Heart right ventricle (tissue), 16 donors: ENCODE measurements around the gene KCNJ14. TPM values are rescaled to one million over a fixed set of nuclear protein-coding genes. Genes with fewer than 3 reads are reported as not detected.

Experiments
- ATAC-seq, 8 donors: fragments of 200-7000 bp; cut with Tn5 transposase; one replicate each; pipeline ENCODE4 v1.9.1; 2020; ENCODE audit warnings: mild to moderate bottlenecking in 8 of 8, moderate library complexity in 8 of 8, moderate number of reproducible peaks in 1 of 8
- DNase-seq, 2 donors: peaks; one replicate each; pipeline ENCODE4 v3.0.0-alpha.2; 2020
- H3K27ac ChIP-seq, 10 donors: fragments of 200-600 bp; sonication (generic) in 2 of 10; one replicate each; pipeline versions ENCODE4 v1.5.0 to v1.8.0; 2020 to 2022; ENCODE audit warnings: mild to moderate bottlenecking in 3 of 10
- H3K27me3 ChIP-seq, 7 donors: fragments of 200-600 bp; one replicate each; pipeline ENCODE4 v1.8.0; 2021 to 2022; ENCODE audit warnings: mild to moderate bottlenecking in 2 of 7
- H3K36me3 ChIP-seq, 9 donors: fragments of 200-600 bp; sonication (generic) in 1 of 9; one replicate each; pipeline versions ENCODE4 v1.5.0 to v1.8.0; 2020 to 2022; ENCODE audit warnings: mild to moderate bottlenecking in 2 of 9
- H3K4me1 ChIP-seq, 9 donors: fragments of 200-600 bp; sonication (generic) in 1 of 9; one replicate each; pipeline versions ENCODE4 v1.5.0 to v1.8.0; 2020 to 2022; ENCODE audit warnings: mild to moderate bottlenecking in 4 of 9
- H3K4me3 ChIP-seq, 10 donors: fragments of 200-600 bp; sonication (generic) in 2 of 10; one replicate each; pipeline versions ENCODE4 v1.5.0 to v1.8.0; 2020 to 2022; ENCODE audit warnings: mild to moderate bottlenecking in 7 of 10, moderate library complexity in 2 of 10
- H3K9me3 ChIP-seq, 11 donors: fragments of 200-600 bp in 10 of 11; sonication (generic) in 2 of 11; one replicate each; pipeline versions ENCODE4 v1.5.0 to v1.8.0; 2013 to 2022; ENCODE audit warnings: mild to moderate bottlenecking in 2 of 11, control low read depth in 1 of 11, moderate library complexity in 1 of 11
- WGBS, 2 donors: extraction: QIAGEN DNeasy Blood & Tissue Kit; methylation state at CpG; one replicate each; pipeline ENCODE4 v1.1.7; 2013; ENCODE audit warnings: inconsistent platforms in 1 of 2; 5-methylcytosine and 5-hydroxymethylcytosine counted together
- intact Hi-C, 10 donors: fragments of 100-400 bp; cut with DNase I; formaldehyde crosslinking; loops; one replicate each; pipeline versions ENCODE4 v1.11.1 to v1.14.2; 2022
- polyA plus RNA-seq, 2 donors: library from polyadenylated mRNA; stranded (reverse); fragments of 200-250 nt; gene quantifications; one replicate each; pipeline ENCODE4 v1.2.3, GENCODE V29; 2013
- total RNA-seq, 10 donors: library from RNA; stranded (reverse); fragmentation: NEBNext Ultra II Directional in 3 of 10; extraction: Animal tissue kit (Norgen Biotek cat#: 25700) in 3 of 10; gene quantifications; one replicate each; pipeline versions ENCODE4 v1.2.1 to v1.2.4, GENCODE V29; 2021 to 2023
- TF ChIP-seq, protein P1 (sequence below), 9 donors: fragments of 200-600 bp; sonication (generic) in 2 of 9; IDR thresholded peaks; one replicate each; pipeline versions ENCODE4 v1.5.0 to v1.8.0; 2021 to 2022; ENCODE audit warnings: antibody characterized with exemption in 9 of 9, mild to moderate bottlenecking in 5 of 9, moderate library complexity in 1 of 9
- donor health status: Arrhythmogenic right ventricular cardiomyopathy.
- donor health status: ischemic (EF 13 %, LVEDD 7.1; RV severe dilation, severe dysfunction).
- donor health status: healthy with polysubstance abuse.
- donor health status: DM: no; HTN: yes; CAD: no.
- donor health status: DM: no; HTN: no; CAD: no.
- donor health status: ischemic (EF 25% LVEDD 6.9; RV normal size, moderate dysfunction).
- donor health status: ischemic (EF 25% LVEDD 5.7; RV mildly dilated, moderate dysfunction).
- donor health status: healthy.
- donor health status: DM: yes; HTN: yes; CAD: no.
- donor health status: Ischemic cardiomyopathy.
- donor health status: ischemic (EF 35%, LVEDD 5.7; RV mildly dilated, moderate dysfunction).
- donor health status: nonischemic (EF 11% LVEDD 7.7; RV severe dilation, severe dysfunction).
- donor health status: DM: yes; HTN: yes; CAD: no.
- donor health status: PGD.
- donor health status: ischemic (EF 29% LVEDD 5.4; RV normal size, mild dysfunction).
- donor health status: nonischemic (EF 23%, LVEDD 6.1; RV moderate dilation, normal function).

Gene KCNJ14
- total and polyA plus RNA-seq, 12 donors = 0.13 to 0.52 (median 0.30) TPM

DNA sequence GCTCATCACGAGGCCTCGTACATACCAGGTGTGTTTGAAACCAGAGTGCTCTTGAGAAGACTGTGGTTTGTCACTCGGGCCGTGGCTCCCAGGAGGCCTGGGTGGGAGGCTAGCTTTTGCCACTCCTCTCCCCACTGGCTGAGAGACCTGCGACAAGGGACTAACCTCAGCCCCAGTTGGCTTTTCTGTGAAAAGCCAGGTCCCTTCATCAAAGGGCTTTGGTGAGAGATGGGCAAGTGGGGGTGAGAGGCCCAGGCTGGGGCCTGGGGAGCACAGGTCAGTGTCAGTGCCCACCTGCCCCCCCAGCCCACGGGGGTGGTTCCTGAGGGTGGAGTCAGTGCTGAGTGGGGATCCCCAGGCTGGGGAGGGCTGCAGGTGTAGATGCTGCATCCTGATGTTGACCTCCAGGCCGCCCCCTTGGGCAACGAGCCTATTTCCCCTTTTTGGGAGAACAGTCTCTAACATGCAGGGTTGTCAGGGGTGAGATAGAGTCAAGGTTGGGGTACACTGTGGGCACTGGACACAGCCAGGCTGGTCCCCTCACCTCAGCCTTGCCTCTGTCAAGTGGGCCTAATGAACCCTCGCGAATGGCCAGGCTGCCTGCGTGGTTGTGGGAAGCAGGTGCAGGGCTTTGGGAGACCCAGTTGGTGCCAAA, 661 bp downstream of the KCNJ14 start:
- no peaks in the 10 kb centered on the region for H3K9me3 ChIP-seq
- intact Hi-C loops = no loop called here
- no peak overlapping the region for H3K4me3 ChIP-seq
- no peaks in the 10 kb centered on the region for H3K27me3 ChIP-seq
- DNase-seq (no peak), ATAC-seq (peak in 2 of 8 donors; percentile 12 to 17)
- H3K27ac ChIP-seq = no peak overlapping the region
- TF ChIP-seq, protein P1, sequence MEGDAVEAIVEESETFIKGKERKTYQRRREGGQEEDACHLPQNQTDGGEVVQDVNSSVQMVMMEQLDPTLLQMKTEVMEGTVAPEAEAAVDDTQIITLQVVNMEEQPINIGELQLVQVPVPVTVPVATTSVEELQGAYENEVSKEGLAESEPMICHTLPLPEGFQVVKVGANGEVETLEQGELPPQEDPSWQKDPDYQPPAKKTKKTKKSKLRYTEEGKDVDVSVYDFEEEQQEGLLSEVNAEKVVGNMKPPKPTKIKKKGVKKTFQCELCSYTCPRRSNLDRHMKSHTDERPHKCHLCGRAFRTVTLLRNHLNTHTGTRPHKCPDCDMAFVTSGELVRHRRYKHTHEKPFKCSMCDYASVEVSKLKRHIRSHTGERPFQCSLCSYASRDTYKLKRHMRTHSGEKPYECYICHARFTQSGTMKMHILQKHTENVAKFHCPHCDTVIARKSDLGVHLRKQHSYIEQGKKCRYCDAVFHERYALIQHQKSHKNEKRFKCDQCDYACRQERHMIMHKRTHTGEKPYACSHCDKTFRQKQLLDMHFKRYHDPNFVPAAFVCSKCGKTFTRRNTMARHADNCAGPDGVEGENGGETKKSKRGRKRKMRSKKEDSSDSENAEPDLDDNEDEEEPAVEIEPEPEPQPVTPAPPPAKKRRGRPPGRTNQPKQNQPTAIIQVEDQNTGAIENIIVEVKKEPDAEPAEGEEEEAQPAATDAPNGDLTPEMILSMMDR (IDR thresholded peaks at IDR 0.05) = no peak
- H3K36me3 ChIP-seq = peaks cover 0 to 69% (median 34%) of the 10 kb centered on the region in 9 donors
- WGBS, 2 donors = 90 to 91% methylated on average over 11 of the region's 11 CpGs
- H3K4me1 ChIP-seq = no peaks in the 10 kb centered on the region

DNA sequence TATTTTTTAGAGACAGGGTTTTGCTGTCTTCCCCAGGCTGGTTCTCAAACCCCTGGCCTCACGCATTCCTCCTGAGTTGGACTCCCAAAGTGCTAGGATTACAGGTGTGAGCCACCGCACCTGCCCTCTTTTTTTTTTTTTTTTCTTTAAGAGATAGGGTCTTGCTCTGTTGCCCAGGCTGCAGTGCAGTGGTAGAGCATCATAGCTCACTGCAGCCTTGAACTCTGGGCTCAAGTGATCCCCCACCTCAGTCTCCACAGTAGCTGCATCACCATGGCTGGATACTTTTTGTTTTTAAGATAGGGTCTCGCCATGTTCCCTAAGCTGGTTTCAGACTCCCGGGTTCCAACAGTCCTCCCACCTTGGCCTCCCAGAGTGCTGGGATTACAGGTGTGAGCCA, 1.5 kb downstream of the KCNJ14 start:
- no peak overlapping the region for H3K4me3 ChIP-seq
- H3K4me1 ChIP-seq = no peaks in the 10 kb centered on the region
- no peak overlapping the region for H3K27ac ChIP-seq
- DNase-seq (no peak), ATAC-seq (no peak)
- H3K9me3 ChIP-seq = no peaks in the 10 kb centered on the region
- 95 to 99% methylated on average over 4 of the region's 4 CpGs for WGBS, 2 donors
- H3K27me3 ChIP-seq = no peaks in the 10 kb centered on the region
- peaks cover 0 to 61% (median 25%) of the 10 kb centered on the region in 9 donors for H3K36me3 ChIP-seq
- intact Hi-C loops = no loop called here
- TF ChIP-seq, protein P1 (IDR thresholded peaks at IDR 0.05) = no peak

DNA sequence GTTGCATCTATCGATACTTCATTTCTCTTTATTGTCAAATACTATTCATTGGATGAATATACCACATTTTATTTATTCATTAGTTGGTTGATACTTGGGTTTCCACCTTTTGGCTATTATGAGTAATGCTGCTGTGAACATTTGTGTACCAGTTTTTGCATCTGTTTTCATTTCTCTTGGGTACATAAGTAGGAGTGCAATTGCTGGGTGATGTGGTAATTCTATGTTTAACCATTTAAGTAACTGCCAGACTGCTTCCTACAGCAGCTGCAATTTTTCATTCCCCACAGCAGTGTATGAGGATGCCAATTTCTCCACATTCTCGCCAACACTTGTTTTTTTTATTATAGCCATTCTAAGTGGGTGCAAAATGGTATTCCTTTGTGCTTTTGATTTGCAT, 2.6 kb downstream of the KCNJ14 start:
- DNase-seq = no peak
- H3K4me1 ChIP-seq = no peaks in the 10 kb centered on the region
- intact Hi-C loops = no loop called here
- 94 to 95% methylated on average over 2 of the region's 2 CpGs for WGBS, 2 donors
- no peak overlapping the region for H3K4me3 ChIP-seq
- H3K9me3 ChIP-seq = no peaks in the 10 kb centered on the region
- H3K27me3 ChIP-seq = no peaks in the 10 kb centered on the region
- peaks cover 0 to 56% (median 14%) of the 10 kb centered on the region in 9 donors for H3K36me3 ChIP-seq
- no peak overlapping the region for H3K27ac ChIP-seq
- no peak for ATAC-seq
- TF ChIP-seq, protein P1 (IDR thresholded peaks at IDR 0.05) = no peak

DNA sequence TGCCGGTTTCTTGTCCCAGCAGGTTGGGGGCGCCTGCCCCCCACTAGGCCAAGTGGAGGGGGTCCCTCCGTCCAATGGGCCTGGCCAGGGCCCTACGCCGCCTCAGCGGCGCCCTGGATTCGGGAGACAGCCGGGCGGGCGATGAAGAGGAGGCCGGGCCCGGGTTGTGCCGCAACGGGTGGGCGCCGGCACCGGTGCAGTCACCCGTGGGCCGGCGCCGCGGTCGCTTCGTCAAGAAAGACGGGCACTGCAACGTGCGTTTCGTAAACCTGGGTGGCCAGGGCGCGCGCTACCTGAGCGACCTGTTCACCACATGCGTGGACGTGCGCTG, 6.2 kb downstream of the KCNJ14 start:
- Histone ChIP-seq H3K9me3 (no peaks in the 10 kb centered on the region), H3K4me1 (no peaks in the 10 kb centered on the region), H3K27ac (no peak overlapping the region), H3K4me3 (no peak overlapping the region), H3K27me3 (no peaks in the 10 kb centered on the region), H3K36me3 (peaks cover 0 to 22% (median 0%) of the 10 kb centered on the region in 9 donors)
- intact Hi-C loops = no loop called here
- 88 to 89% methylated on average over 36 of the region's 36 CpGs for WGBS, 2 donors
- peak in 1 of 8 donors; percentile 24 for ATAC-seq
- DNase-seq = no peak
- TF ChIP-seq, protein P1 (IDR thresholded peaks at IDR 0.05) = no peak
